Activated naive CD8-positive, alpha-beta T cell treated with anti-CD3 and anti-CD28 coated beads, Interleukin-2, amount 10 ng/mL, durations not matched to agents 7 days and 5 days (primary cell): ENCODE data around the gene KLF13. TPM values are rescaled to one million over a fixed set of nuclear protein-coding genes. Genes with fewer than 3 reads are reported as not detected.
A peak's percentile ranks its signal among the peaks of the same experiment; 100 is the strongest.

Experiments
- ATAC-seq: fragments of 150-1000 bp; cut with Tn5 transposase; one replicate; pipeline ENCODE4 v1.10.0; 2021; ENCODE audit warnings: low read depth, moderate library complexity
- POLR2A ChIA-PET: fragments of 350-600 bp; sonication (Branson Sonifier 250); formaldehyde crosslinking; loops from one replicate; lab custom pipeline; 2021; ENCODE audit warnings: antibody characterized with exemption; lab: Charles Lee
- DNase-seq: peaks from one replicate; pipeline ENCODE4 v3.0.0; 2021
- H3K27ac Mint-ChIP-seq: one replicate; pipeline ENCODE4 v1.8.0; 2022; ENCODE audit warnings: mild to moderate bottlenecking, mixed read lengths
- H3K27me3 Mint-ChIP-seq: one replicate; pipeline ENCODE4 v1.8.0; 2022; ENCODE audit warnings: mild to moderate bottlenecking, moderate library complexity, mixed read lengths
- H3K36me3 Mint-ChIP-seq: one replicate; pipeline ENCODE4 v1.8.0; 2021; ENCODE audit warnings: mild to moderate bottlenecking, mixed read lengths
- H3K4me1 Mint-ChIP-seq: one replicate; pipeline ENCODE4 v1.8.0; 2021; ENCODE audit warnings: mixed read lengths
- H3K4me3 Mint-ChIP-seq: one replicate; pipeline ENCODE4 v1.8.0; 2022; ENCODE audit warnings: mild to moderate bottlenecking, moderate library complexity, mixed read lengths
- H3K9me3 Mint-ChIP-seq: one replicate; pipeline ENCODE4 v1.8.0; 2021; ENCODE audit warnings: mixed read lengths
- total RNA-seq, 2 experiments: library from RNA; stranded (reverse); gene quantifications; one replicate each; pipeline ENCODE4 v1.2.3, GENCODE V29; 2021

The KLF13 gene
- total RNA-seq, 2 experiments from 2014 or later = 230 to 252 TPM

DNA sequence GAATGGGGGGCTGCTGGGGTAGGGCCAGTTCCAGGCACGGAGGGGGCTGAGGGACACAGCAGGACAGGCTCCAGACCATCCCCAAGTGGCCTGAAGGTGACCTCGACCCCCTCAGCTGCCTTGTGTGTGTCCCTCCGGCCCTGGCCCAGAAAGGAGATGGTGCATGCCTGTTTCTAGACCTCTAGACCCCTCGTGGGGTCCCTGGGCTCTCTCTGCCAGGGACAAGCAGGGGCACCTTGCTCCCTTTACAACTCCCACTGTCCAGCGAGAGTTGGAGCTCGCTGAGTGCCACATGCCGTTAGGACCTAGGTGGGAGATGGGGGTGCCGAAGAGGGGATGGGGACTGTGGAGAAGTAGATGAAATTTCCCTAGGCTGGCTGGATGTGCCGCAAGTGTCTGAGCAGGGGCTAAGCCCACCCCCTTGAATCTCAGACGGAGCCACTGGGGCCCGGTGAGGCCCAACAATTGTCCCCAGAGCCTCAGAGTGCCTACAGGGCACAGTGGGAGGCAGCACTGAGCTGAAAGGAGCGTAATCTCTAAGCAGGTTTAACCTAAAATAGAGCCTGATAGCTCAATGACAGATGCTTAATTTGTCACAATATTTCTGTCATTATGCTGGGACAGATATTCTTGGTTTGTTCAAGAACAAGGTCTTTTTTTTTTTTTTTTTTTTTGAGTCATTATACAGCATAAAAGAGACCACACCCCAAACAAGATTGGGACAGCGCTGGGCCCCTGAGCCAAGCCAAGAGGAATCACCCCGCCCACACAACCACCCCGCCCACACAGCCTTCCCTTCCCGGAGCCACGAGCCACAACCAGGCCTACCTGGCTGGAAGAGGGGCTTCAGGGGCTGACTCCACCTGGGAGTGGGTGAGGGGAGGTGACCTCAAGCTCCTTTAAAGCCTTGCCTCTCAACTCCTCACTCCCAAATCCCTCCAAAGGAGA, 23.6 kb upstream of the KLF13 start:
- no peak overlapping the region for H3K4me3 Mint-ChIP-seq
- POLR2A ChIA-PET = interaction anchor here (0.6 to 1.6 kb wide), 3 partner anchors 10 to 132 kb away, joined by 4 to 7 read pairs (median 7); no protein-coding TSS in a partner anchor
- ATAC-seq = peak; percentile 41
- H3K9me3 Mint-ChIP-seq = no peaks in the 10 kb centered on the region
- H3K27ac Mint-ChIP-seq = peak overlapping the region; percentile 38
- DNase-seq = no peak
- H3K36me3 Mint-ChIP-seq = no peaks in the 10 kb centered on the region
- H3K4me1 Mint-ChIP-seq = peaks cover 18% of the 10 kb centered on the region
- H3K27me3 Mint-ChIP-seq = peaks cover 6% of the 10 kb centered on the region

DNA sequence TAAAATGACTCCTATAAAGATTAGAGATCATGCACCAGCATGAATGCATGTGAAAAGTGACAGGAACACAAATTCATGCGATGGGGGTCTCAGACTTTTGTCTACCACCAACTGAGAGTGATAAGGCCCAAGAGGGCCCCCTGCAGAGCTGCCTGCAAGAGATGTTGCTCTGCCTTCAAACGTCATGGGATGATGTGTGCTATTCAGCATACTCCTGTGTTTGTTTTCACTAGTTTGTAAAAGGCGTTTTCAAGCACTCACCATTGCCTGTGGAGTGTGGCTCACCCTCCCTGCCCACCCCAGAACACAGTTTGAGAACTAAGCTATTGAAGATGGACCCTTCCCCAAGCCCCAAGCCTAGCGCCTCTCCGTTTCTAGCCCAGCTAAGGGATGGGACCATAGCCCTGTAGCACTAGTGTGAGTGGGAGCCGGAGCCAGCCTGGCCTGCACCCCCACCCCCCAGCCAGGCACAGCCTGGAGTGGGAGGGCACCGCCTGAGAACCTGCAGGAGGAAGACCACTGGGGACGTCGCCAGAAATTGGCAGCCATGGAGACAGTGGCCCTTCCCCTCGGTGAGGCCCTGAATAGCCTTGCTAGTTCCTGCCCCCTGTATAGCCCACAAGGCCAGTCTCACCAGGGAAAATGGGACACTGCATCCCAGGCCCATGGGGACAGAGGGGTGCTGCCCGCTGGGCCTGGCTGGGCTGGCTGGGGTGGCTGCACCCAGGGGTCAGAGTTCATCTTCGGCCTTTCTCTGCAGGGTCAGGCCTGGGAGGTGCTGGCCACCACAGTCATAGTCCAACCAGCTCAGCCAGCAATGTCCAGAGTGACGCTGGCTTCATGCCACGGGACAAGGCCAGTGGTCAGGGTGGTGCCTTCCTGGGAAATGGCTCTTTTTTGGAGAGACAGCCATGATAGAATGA, 22.6 kb upstream of the KLF13 start:
- Mint-ChIP-seq H3K27me3 (peaks cover 6% of the 10 kb centered on the region), H3K9me3 (no peaks in the 10 kb centered on the region), H3K4me1 (peaks cover 25% of the 10 kb centered on the region), H3K4me3 (no peak overlapping the region), H3K36me3 (no peaks in the 10 kb centered on the region), H3K27ac (peak overlapping the region; percentile 38)
- POLR2A ChIA-PET = interaction anchor here (1.6 kb wide), 1 partner anchor 9 kb away, joined by 7 read pairs; no protein-coding TSS in a partner anchor
- DNase-seq (no peak), ATAC-seq (peak; percentile 20)

DNA sequence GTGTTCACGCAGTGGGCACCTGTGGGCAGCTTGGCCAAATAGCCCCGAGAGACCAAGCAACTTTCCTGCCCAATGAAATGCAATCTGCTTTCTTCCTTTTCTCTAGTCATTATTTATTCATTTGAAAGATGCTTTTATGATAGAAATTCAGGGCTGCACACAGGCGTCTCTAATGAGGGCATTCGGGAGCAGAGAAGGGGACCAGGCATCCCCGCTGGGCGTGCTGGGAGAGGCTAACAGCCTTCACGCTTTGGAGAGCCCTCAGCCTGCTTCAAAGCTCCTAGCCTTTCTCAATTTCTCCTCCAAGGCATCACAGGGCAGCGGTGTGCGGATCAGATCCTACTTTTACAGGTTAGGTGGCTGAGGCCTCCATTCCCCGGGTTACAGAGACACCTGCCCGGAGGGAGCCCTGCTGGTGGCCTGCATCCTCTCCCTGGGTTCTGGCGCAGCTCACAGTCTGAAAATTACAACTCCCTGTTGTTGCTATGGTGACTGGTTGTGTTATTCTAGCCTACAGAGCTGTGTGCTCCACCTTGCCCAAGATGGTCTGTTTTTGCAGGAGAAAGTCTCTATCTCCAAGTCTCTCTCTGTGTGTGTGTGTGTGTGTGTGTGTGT, 21.8 kb upstream of the KLF13 start:
- DNase-seq (no peak), ATAC-seq (no peak)
- Mint-ChIP-seq H3K36me3 (no peaks in the 10 kb centered on the region), H3K4me1 (peaks cover 30% of the 10 kb centered on the region), H3K4me3 (no peak overlapping the region), H3K27me3 (peaks cover 8% of the 10 kb centered on the region), H3K9me3 (no peaks in the 10 kb centered on the region), H3K27ac (no peak overlapping the region)
- POLR2A ChIA-PET = no interaction called here

DNA sequence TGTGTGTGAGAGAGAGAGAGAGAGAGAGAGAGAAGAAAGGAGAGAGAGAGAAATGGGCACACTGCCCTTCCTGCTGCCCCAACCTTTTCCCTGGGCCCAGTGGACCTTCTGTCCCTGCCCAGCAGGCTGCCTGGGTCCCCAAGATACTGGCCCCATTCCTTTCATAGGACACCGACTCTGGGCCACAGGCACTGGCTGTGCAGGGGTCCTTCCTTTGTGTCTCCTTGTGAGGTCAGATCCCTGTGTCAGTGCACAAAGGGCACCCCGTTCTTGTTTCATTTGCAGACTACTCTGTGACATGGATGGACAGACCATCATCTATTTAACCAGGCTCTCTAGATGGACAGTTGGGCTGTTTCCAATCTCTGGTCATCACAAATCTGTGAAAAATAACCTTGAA, 21.3 kb upstream of the KLF13 start:
- Mint-ChIP-seq H3K4me3 (no peak overlapping the region), H3K27me3 (peaks cover 13% of the 10 kb centered on the region), H3K9me3 (no peaks in the 10 kb centered on the region), H3K4me1 (peaks cover 32% of the 10 kb centered on the region), H3K36me3 (no peaks in the 10 kb centered on the region), H3K27ac (no peak overlapping the region)
- ATAC-seq (no peak), DNase-seq (no peak)
- POLR2A ChIA-PET = no interaction called here

DNA sequence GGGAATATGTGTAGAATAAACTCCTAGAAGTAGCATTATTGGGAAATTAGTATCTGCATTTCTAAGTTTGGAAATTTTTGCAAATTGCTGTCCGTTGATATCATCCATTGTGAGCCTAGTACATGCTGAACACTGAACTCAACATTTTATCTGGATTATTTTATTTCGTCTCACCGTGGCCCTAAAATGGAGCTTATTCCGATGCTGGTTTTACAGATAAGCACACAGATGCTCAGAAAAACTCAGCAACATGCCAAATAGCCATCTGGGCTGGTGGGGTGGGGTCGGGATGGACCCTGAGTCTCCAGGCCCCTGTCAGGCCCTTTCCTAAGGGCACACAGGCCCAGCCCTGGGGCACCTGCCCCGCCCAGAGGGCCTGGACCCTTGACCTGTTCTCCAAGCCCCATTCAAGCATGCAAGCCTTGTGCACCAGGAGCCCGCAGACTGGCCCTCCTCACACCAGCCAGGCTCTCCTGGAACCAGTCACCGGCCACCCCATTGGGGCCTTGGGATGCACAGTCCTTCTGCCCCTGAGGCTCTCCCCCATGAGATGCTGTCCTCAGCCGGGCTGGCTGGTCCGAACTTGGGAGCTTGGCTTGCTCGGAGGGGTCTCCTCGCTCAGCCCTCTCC, 20.7 kb upstream of the KLF13 start:
- Mint-ChIP-seq H3K36me3 (no peaks in the 10 kb centered on the region), H3K4me1 (peaks cover 32% of the 10 kb centered on the region), H3K9me3 (no peaks in the 10 kb centered on the region), H3K27ac (no peak overlapping the region), H3K27me3 (peaks cover 15% of the 10 kb centered on the region), H3K4me3 (no peak overlapping the region)
- ATAC-seq = no peak
- POLR2A ChIA-PET = interaction anchor here (4.4 kb wide), 1 partner anchor 19 kb away, joined by 30 read pairs; the partner anchor contains the start of gene KLF13
- no peak for DNase-seq

DNA sequence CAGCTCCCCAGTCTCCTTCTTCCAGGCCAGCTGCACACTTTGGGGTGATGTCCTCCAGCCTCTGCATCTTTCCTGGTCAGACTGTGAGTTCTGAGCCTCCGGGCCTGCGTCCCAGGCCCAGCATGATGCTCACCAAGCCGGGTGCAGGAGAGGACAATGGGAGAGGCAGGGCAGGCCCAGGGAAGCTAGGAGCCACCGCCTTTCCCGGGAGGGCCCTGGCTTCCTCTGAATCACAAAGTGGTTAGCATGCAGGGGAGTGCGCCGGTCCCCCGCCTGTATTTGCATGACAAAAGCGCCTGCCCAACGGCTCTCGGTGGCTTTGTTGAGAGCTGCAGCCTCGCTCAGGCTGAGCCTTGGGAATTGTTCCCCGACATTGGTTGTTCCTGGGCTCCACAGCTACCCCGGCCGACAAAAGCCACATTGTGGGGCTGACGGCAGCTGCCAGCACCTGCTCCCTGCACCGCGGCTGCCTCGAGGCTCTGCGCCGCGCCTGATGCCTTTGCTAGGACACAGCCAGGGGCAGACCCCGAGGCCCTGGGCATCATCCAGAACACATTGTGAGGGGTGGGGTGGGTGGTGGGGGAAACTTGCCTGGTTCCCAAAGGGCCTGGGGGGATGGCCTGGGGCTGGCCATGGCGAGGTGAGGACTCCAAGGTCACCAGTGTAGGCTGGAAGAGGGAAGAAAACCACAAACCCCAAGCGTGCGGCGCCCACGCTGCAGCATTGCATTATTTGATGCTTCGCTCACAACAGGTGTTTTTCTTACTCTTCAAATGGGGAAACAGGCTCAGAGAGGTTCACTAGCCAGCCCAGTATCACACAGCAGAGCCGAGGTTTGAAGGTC, 20.0 kb upstream of the KLF13 start:
- H3K27me3 Mint-ChIP-seq = peaks cover 19% of the 10 kb centered on the region
- H3K4me1 Mint-ChIP-seq = peaks cover 32% of the 10 kb centered on the region
- H3K36me3 Mint-ChIP-seq = no peaks in the 10 kb centered on the region
- H3K27ac Mint-ChIP-seq = no peak overlapping the region
- H3K9me3 Mint-ChIP-seq = no peaks in the 10 kb centered on the region
- no peak overlapping the region for H3K4me3 Mint-ChIP-seq
- POLR2A ChIA-PET = interaction anchor here (0.6 to 4.4 kb wide), 3 partner anchors 9 to 97 kb away, joined by 3 to 30 read pairs (median 4); partner anchors contain the start of gene KLF13
- DNase-seq = no peak
- no peak for ATAC-seq

GRCh38 chr15:31307270-31308184, 19.1 kb upstream of the KLF13 start:
- DNase-seq = no peak
- Mint-ChIP-seq H3K27ac (peak overlapping the region; percentile 47), H3K27me3 (peaks cover 19% of the 10 kb centered on the region), H3K4me1 (peaks cover 29% of the 10 kb centered on the region), H3K4me3 (no peak overlapping the region), H3K36me3 (no peaks in the 10 kb centered on the region), H3K9me3 (no peaks in the 10 kb centered on the region)
- no peak for ATAC-seq
- POLR2A ChIA-PET = interaction anchor here (0.6 to 4.4 kb wide), 3 partner anchors 8 to 98 kb away, joined by 3 to 30 read pairs (median 4); partner anchors contain the start of gene KLF13

DNA sequence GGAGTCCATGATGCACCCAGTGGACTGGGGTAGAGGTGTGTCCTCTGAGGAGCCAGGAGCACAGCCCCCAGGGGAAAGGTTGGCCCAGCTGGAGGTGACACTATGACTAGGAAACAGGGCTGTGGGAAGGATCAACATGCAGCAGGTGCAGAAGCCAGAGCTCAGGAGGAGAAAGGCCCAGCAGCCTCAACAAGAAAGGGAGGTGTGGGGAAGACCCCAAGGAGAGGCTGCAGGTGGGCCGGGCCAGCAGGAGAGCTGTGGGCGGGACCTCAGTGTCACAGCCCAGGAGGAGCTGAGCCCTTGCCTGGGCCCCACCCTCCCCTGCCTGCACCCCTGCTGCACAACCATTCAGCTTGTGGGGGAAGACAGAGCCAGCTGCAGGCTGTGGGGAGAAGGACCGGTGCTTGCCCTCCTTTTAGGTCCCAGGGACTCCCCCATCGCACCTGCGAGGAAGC, 18.4 kb upstream of the KLF13 start:
- Mint-ChIP-seq H3K9me3 (peaks cover 2% of the 10 kb centered on the region), H3K36me3 (peaks cover 2% of the 10 kb centered on the region)

DNA sequence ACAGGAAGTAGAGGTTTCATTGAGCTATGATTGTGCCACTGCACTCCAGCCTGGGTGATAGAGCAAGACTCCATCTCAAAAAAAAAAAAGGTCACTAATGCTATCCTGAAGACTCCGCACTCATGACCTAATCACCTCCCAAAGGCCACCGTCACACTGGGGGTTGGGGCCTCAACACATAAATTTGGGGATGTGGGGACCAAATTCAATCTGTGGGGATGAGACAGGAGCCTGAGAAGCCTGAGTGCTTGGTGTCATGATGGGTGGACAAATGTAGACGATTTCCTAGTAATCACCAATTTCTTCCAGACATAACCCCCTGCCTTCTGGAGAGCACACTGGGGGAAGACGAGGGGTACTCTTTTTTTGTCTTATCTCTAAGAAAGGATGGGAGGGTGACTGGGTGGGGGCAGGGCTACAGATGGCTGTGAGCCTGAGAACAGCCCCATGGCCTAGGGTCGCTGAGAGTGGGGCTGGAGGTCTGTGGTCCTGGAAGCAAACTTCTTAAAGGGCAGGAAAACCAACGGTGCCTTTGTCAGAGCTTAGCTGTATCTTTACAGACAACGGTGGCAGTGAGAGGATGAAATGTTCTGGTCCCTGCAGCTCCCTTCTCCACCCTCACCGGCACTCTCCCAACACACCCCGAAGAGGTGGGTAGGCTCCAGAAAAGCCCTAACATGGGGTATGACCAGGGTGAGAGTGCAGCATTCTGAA, 16.6 kb upstream of the KLF13 start:
- Mint-ChIP-seq H3K27ac (no peak overlapping the region), H3K4me1 (peaks cover 21% of the 10 kb centered on the region), H3K4me3 (no peak overlapping the region), H3K27me3 (peaks cover 19% of the 10 kb centered on the region), H3K9me3 (peaks cover 2% of the 10 kb centered on the region), H3K36me3 (peaks cover 2% of the 10 kb centered on the region)
- DNase-seq (no peak), ATAC-seq (no peak)
- POLR2A ChIA-PET = interaction anchor here (0.7 to 4.4 kb wide), 3 partner anchors 15 to 98 kb away, joined by 6 to 30 read pairs (median 7); partner anchors contain the start of gene KLF13

More for the DNA sequence above, 18.4 kb upstream of the KLF13 start:
- peak overlapping the region; percentile 74 for H3K27ac Mint-ChIP-seq
- peaks cover 26% of the 10 kb centered on the region for H3K4me1 Mint-ChIP-seq
- H3K27me3 Mint-ChIP-seq = peaks cover 19% of the 10 kb centered on the region
- ATAC-seq = peak; percentile 78
- no peak for DNase-seq
- POLR2A ChIA-PET = interaction anchor here (4.4 kb wide), 1 partner anchor 17 kb away, joined by 30 read pairs; the partner anchor contains the start of gene KLF13
- H3K4me3 Mint-ChIP-seq = no peak overlapping the region
